GM19463 (cell line): ENCODE measurements around the gene IGLL5.

Experiments
- ATAC-seq: cut with Tn5 transposase; IDR thresholded peaks from one replicate; pipeline ENCODE4 v1.9.1; 2021; ENCODE audit warnings: mild to moderate bottlenecking, moderate library complexity; ENCODE audit not compliant: unreplicated experiment

Gene IGLL5

DNA sequence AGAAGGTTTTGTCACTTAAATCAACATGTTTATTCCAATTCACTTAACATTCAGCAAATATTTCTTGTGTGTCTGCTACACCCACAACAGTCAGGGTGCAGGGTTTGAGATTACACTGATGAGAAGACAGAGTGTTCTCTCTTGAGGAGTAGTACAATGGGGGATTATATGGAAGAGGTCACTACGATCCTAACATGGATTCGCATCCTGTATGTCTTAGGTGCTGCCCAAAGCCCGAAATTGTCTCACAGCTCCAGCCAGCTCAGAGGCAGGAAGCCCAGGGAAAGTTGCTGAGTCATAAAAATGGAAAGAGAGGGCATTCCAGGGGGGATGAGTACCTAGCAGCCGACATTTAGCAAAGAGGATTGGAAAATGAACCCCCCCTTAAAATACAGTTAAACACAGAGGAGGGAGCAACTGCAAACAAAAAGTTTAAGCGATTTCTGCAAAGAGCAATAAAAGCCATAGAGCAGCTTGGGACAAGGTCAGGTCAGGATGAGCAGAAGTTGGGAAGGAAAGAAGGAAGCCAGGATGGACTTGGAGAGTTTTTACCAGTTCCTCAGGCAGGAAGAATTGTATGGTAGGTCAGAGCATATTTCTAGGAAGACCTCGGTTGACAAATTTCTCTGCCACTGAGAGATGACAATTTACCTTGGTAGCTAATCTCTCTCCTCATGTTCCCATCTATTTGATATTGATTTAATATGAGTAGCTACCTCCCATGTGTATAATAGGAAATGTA is 49.5 kb downstream of the IGLL5 start:
- ATAC-seq: no peak

DNA sequence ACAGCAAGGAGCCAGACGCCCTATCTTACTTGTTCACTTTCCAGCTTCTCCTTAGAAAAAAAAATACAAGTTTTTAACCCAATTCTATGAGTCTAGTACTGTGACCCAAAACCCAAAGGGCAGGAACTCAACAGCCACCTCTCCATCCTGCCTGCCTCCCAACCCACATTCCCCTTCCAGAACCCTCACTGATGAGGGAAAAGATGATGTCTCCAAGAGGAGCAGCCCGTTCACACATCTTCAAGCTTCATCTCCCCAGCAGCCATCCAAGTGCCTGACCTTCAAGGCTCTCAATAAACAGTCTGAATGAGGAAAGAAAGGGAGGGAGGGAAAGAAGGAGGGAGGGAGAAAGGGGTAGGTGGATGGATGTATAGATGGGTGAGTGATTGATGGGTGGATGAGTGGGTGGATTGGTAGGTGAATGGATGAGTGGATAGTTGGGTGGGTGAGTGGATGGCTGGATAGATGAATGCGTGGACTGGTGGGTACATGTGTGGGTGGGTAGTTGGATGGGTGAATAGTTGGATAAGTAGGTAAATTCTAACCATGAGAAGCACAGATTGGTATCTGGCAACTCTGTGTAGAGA is 50.4 kb downstream of the IGLL5 start:
- no peak for ATAC-seq

DNA sequence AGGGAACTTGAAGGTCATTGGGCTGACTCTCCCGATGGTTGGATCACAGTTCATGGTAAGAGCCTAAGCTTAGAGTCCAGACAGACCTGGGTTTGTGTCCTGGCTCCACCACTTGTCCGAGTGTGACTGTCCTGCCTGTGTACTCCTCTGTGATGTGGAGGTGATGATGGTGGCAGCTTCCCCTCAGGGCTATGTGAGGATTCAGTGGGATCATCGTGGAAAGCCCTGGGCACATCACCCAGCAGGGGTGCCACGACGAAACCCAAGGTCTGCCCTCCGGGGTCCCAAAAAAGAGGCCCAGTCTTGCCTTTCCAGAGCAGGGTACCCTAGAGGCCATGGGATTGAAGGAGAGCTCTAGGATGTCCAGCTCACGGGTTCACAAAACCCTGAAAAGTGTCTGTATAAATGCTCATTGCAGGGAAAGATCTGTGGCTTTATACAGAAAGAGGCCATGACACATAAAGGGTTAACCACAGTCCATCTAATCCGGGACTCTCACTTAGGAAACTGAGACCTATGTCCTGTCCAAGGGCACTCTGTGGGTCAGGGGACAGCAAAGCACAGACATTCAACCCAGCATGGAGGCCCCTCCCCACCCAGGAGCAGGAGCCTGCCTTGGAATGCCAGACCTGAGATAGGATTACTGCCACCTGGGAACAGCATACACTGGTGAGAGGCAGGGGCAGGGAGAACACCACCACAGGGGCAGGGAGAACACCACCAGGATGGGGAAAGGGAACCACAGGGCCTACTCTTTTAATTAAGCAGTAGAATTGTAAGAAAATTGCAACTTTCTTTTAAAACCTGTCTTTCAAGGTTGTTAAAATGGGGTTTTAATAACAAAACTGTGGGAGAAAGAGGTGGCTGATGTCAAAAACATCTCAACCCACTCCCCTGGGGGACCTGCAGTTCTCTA is 51.3 kb downstream of the IGLL5 start:
- ATAC-seq: no peak

DNA sequence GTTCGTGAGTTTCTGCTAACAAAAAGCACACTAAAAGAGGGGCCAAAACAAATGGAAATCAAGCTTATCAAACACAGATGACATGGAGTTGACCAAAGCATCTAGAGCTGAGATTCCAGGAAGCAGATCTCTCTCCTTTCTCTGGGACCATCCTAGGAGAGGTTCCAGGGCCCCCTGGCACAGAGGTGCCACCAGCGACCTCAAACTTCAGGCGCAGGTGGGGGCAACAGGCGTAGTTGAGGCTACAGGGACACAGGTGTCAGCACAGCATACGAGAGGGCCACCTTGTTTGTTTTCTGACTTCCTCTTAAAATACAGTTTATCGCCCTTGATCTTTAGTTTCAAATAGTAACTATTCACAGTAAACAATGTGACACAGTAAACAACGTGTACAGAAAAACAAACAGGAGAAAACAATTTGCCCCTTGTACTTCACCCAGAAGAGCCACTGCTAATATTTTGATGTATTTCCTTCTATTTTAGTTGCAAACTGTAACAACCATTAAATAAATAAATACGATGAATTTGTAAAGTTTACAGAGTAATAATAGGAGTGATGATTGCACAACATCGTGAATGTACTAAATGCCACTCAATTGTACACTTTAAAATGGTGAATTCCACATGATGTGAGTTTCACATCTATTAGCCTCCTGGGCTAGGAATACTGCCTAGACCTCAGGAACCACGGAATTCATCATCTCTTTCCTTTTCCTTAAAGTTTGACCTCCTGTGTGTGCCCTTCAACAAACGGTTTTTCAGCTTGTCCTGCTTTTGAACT is 52.2 kb downstream of the IGLL5 start:
- no peak for ATAC-seq

DNA sequence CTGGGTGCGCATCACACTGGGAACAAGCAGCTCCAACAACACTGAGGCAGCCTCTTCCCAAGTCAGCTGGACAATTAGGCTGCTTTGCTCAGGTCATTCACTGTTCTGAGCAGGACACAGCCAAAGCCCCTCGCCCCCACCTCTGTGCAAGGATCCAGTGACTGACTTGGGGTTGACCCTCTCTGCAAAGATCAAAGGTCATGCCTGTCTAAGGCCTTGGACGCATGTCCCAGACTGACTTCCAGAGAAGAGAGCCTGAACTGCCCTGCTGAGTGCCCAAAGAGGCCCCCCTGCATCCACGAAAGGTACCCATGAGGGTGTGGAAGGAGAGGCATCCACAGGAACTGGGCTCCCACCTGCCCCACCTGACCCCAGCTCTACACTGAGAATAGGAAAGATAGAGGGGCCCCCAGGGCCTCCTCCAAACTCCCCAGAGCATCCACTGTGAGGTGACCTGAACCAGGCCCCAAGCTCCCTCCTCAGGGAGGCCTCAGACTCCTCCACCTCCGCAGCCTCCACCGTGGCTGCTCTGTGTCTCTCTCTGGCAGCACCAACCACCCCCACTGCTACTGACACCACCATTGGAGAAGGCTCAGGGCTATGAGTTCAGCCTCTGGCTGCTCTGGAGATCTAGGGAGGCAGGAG is 53.5 kb downstream of the IGLL5 start:
- no peak for ATAC-seq

DNA sequence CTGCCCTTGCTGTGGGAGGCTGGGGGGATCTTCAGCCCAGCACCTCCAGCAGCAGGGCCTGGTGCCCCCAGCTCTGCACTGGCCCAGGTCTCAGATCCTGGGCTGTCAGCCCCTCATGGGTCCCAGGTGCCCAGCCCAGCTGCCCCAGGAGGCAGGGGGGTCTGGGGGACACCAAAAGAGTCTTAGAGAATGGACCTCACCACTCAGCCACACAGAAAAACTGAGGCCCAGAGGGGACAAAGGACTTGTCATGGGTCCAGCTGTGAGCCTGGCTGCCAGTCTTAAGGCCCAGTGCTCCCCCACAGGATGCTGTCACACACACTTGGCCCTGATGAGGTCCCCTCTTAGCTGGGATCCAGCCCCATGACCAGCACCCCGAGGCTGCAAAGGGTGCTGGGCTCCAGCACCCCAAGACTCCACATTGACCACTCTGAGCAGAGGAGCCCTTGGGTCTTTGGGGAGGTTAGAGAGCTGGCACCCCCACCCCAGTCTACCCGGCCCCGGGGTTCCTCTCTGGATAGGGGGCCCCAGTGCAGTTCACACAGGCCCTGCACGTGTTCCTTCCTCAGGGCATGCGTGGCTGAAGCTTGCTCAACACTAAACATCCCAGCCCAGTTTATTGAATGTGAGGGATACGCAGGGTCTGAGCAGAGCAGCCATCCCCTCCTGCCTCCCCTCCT is 54.4 kb downstream of the IGLL5 start:
- ATAC-seq: no peak

DNA sequence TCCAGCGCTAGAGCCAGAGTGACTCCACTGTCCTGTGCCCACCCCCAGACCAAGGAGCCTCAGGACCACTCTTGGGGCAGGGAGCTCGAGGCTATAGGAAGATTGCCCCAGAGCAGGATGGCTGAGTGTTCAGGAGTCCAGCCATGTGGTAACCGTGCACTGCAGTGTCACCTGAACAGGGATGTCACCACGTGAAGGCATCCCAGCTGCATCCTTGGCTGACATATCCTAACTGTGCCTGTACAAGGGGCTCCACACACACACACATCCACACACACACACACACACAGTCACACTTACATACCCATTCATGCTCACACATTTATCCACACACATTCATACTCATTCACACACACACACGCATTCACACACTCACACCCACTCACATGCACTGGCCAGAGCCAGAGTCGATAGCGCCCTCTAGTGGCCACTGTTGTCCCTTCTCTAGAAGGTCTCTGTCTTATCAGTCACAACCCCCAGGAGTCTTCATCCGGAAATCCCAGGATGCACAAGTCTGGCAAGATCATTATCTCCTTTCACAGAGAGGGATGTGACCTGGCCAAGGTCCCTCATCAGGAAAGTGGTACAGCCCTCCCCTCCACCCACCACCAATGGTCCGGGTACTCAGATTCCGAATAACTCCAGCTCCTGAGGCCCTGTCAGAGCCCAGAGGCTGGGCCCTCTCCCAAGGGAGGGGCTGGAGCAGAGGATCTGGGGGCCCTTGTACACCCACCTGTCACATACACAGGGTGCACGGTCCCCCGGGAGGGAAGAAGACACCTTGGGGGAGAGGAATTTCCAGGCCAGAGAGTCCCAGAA is 55.1 kb downstream of the IGLL5 start:
- no peak for ATAC-seq

DNA sequence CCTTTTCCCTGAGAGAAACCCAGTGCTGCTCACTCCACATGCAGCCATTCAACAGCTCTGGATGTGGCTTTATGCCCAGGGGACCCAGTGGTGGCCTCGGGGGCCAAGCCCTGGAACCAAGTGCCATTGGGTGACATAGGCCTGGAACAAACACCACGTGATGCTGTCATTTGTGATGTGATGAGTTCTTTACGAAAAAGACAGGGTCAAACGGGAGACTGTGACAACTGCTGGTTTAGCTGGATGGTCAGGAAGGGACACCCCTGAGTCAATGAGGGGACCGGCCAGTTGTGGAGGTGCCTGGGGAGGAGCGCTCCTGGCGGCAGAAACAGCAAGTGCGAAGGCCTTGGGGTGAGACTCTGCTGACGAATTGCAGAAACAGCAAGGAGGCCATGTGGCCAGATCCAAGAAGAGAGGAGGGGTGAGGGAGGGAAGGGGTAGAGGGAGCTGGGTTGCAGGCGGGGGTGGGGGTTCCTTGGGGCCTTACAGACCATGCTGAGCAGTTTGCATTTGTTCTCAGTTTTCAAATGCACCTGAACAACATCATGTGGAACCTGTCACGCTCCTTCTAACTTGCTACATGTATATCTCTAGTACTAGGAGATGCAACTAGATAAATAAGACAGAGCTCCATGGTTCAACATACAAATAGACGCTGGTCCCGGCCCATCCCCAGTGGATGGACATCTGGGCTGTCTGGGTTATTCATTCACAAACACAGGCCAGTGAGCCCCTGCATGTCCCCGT is 56.1 kb downstream of the IGLL5 start:
- no peak for ATAC-seq

DNA sequence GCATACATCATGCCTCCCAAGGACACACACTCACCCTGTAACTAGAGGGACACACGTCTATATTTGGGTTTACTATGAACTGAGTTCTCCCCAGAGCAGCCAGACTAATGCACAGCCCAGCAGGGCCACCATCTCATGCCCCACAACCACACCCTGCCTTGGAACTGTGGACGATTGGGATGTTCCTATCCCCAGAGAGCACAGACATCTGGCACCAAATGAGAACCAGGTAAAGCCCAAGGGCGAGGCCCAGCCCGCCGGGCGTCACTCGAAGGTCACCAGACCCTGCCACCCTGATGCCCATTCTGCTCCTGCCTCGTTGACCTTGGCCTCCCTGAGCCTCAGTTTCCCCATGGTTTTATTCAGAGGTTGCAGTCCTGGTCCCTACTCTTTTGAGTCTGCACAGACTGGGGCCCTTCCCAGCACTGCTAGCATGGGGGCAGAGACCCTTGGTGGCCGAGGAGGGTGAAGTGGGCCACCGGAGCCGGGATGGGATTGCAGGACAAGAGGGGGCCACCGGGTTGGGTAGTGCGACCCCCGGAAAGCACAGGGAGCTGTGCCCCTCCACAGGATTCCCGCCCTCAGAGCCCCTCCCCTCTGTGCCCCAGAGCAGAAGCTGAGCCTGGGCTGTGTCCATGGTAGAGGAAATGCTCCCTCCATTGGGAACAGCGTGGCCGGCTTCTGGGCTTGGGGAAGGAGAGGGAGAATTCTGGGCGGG is 56.8 kb downstream of the IGLL5 start:
- ATAC-seq: no peak

DNA sequence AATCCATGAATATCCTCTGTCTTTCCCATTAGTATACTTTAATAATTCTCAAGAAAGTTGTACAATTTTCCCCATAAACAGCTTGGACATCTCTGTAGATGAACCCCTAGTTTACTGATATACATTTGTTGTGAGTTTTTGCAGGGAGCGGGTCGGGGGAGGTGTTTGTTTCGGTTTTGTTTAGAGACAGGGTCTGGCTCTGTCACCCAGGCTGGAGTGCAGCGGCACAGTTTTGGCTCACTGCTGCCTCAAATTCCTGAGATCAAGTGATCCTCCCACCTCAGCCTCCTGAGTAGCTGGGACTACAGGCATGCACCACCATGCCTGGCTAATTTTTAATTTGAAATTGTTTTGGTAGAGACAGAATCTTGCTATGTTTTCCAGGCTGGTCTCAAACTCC is 57.6 kb downstream of the IGLL5 start:
- no peak for ATAC-seq
